ENCODE measurements around the gene STXBP4. TPM values are rescaled to one million over a fixed set of nuclear protein-coding genes. Genes with fewer than 3 reads are reported as not detected.
A peak's percentile ranks its signal among the peaks of the same experiment; 100 is the strongest.

Gene STXBP4
- total RNA-seq, 4 donors from 2014 or later, result 8.0 to 57.6 (median 18.8) TPM

DNA sequence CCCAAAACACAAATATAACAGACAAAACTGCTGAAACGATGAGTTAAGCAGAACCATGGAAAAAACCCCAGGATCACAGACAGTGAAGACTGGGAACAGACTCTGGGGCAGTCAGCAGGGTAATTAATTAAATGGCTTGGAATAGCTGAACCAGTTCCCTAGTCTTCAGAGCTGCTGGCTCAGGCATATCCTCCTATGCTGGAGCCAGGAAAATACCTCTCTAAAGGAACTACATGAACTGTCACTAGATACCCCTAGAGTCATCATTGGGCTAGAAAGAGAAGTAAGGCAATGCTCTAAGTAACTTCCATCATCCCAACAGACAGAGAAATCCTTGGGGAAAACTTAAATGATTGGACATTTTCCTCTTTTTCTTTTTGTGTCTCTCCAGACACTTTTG is 113.0 kb downstream of the STXBP4 start:
- H3K36me3 ChIP-seq, result no peaks in the 10 kb centered on the region
- no peaks in the 10 kb centered on the region for H3K9me3 ChIP-seq
- no peak for DNase-seq
- TF ChIP-seq, protein P1, sequence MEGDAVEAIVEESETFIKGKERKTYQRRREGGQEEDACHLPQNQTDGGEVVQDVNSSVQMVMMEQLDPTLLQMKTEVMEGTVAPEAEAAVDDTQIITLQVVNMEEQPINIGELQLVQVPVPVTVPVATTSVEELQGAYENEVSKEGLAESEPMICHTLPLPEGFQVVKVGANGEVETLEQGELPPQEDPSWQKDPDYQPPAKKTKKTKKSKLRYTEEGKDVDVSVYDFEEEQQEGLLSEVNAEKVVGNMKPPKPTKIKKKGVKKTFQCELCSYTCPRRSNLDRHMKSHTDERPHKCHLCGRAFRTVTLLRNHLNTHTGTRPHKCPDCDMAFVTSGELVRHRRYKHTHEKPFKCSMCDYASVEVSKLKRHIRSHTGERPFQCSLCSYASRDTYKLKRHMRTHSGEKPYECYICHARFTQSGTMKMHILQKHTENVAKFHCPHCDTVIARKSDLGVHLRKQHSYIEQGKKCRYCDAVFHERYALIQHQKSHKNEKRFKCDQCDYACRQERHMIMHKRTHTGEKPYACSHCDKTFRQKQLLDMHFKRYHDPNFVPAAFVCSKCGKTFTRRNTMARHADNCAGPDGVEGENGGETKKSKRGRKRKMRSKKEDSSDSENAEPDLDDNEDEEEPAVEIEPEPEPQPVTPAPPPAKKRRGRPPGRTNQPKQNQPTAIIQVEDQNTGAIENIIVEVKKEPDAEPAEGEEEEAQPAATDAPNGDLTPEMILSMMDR (IDR thresholded peaks at IDR 0.05), result no peak
- TF ChIP-seq POLR2A (IDR thresholded peaks at IDR 0.05), result no peak
- H3K4me1 ChIP-seq, result no peaks in the 10 kb centered on the region
- no peak overlapping the region for H3K27ac ChIP-seq
- no peak overlapping the region for H3K4me3 ChIP-seq
- no peaks in the 10 kb centered on the region for H3K27me3 ChIP-seq

GRCh38 chr17:55086635-55087058 is 118.1 kb downstream of the STXBP4 start:
- DNase-seq, result no peak
- H3K36me3 ChIP-seq, result no peaks in the 10 kb centered on the region

DNA sequence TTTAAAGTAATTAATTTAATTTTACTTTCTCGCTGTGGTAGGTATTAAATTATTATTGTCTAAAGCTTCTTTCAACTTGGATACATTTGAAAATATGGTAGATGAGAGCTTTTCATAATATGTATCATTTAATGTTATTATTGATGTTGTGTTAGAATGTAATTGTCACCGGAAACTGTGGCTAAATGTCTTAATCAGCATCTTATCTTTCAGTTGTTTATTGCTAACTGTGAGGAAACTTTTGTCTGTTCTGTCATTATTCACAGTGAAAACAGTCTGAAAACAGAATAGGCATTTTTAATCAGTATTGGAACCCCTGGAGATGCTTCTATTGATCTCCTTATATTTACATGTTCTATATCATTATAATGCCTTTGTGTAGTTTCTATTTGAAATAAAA is 120.7 kb downstream of the STXBP4 start:
- H3K27me3 ChIP-seq, result no peaks in the 10 kb centered on the region
- no peak for DNase-seq
- TF ChIP-seq, protein P1 (IDR thresholded peaks at IDR 0.05), result no peak
- TF ChIP-seq POLR2A (IDR thresholded peaks at IDR 0.05), result no peak
- H3K4me3 ChIP-seq, result no peak overlapping the region
- no peak overlapping the region for H3K27ac ChIP-seq
- H3K9me3 ChIP-seq, result no peaks in the 10 kb centered on the region
- no peaks in the 10 kb centered on the region for H3K4me1 ChIP-seq
- H3K36me3 ChIP-seq, result no peaks in the 10 kb centered on the region

More at GRCh38 chr17:55086635-55087058, 118.1 kb downstream of the STXBP4 start:
- Histone ChIP-seq H3K4me3 (no peak overlapping the region), H3K27ac (no peak overlapping the region), H3K4me1 (no peaks in the 10 kb centered on the region), H3K9me3 (no peaks in the 10 kb centered on the region), H3K27me3 (no peaks in the 10 kb centered on the region)
- TF ChIP-seq, protein P1 (IDR thresholded peaks at IDR 0.05), result no peak
- no peak for TF ChIP-seq POLR2A (IDR thresholded peaks at IDR 0.05)

- TF ChIP-seq, protein P1 (IDR thresholded peaks at IDR 0.05), result peak in 1 of 6 experiments; percentile 3
- no peak for TF ChIP-seq POLR2A (IDR thresholded peaks at IDR 0.05)
- DNase-seq, result peak in 2 of 3 donors; percentile 16 to 52
- H3K4me1 ChIP-seq, result no peaks in the 10 kb centered on the region
- no peak overlapping the region for H3K4me3 ChIP-seq
- no peaks in the 10 kb centered on the region for H3K36me3 ChIP-seq
- no peaks in the 10 kb centered on the region for H3K9me3 ChIP-seq
- H3K27ac ChIP-seq, result peak overlapping the region in 1 of 4 donors; percentile 16
- H3K27me3 ChIP-seq, result no peaks in the 10 kb centered on the region
Measured at GRCh38 chr17:55090079-55090492, 121.5 kb downstream of the STXBP4 start.

- Histone ChIP-seq H3K27me3 (no peaks in the 10 kb centered on the region), H3K27ac (no peak overlapping the region), H3K36me3 (no peaks in the 10 kb centered on the region), H3K4me3 (no peak overlapping the region), H3K4me1 (no peaks in the 10 kb centered on the region), H3K9me3 (no peaks in the 10 kb centered on the region)
- DNase-seq, result no peak
- no peak for TF ChIP-seq POLR2A (IDR thresholded peaks at IDR 0.05)
- TF ChIP-seq, protein P1 (IDR thresholded peaks at IDR 0.05), result no peak
Measured at GRCh38 chr17:55093353-55093752, 124.8 kb downstream of the STXBP4 start.

GRCh38 chr17:55098765-55099164 is 130.2 kb downstream of the STXBP4 start:
- Histone ChIP-seq H3K27ac (no peak overlapping the region), H3K27me3 (no peaks in the 10 kb centered on the region), H3K36me3 (no peaks in the 10 kb centered on the region), H3K9me3 (no peaks in the 10 kb centered on the region), H3K4me3 (no peak overlapping the region), H3K4me1 (no peaks in the 10 kb centered on the region)
- no peak for DNase-seq
- no peak for TF ChIP-seq POLR2A (IDR thresholded peaks at IDR 0.05)
